Heart left ventricle (tissue), 13 donors: ENCODE data around the gene HDAC4.

ENCODE experiments used
- CTCF ChIP-seq, 12 donors: fragments of 200-600 bp; sonication (generic) in 4 of 12; IDR thresholded peaks; one replicate each; pipeline versions ENCODE4 v1.5.0 to v1.8.0; 2018 to 2022; ENCODE audit warnings: antibody characterized with exemption in 12 of 12, mild to moderate bottlenecking in 5 of 12
- POLR2A ChIP-seq, 2 donors: fragments of 450-650 bp; IDR thresholded peaks; one replicate each; pipeline ENCODE4 v1.6.1; 2017; ENCODE audit warnings: antibody characterized with exemption in 2 of 2, mild to moderate bottlenecking in 2 of 2, moderate library complexity in 2 of 2
- donor health status: ischemic (EF 13 %, LVEDD 7.1; RV severe dilation, severe dysfunction).
- donor health status: DM: no; HTN: yes; CAD: no.
- donor health status: DM: no; HTN: no; CAD: no.
- donor health status: ischemic (EF 25% LVEDD 6.9; RV normal size, moderate dysfunction).
- donor health status: ischemic (EF 25% LVEDD 5.7; RV mildly dilated, moderate dysfunction).
- donor health status: ischemic (EF 35%, LVEDD 5.7; RV mildly dilated, moderate dysfunction).
- donor health status: nonischemic (EF 11% LVEDD 7.7; RV severe dilation, severe dysfunction).
- donor health status: DM: yes; HTN: yes; CAD: no.
- donor health status: PGD.
- donor health status: ischemic (EF 29% LVEDD 5.4; RV normal size, mild dysfunction).
- donor health status: nonischemic (EF 23%, LVEDD 6.1; RV moderate dilation, normal function).

DNA sequence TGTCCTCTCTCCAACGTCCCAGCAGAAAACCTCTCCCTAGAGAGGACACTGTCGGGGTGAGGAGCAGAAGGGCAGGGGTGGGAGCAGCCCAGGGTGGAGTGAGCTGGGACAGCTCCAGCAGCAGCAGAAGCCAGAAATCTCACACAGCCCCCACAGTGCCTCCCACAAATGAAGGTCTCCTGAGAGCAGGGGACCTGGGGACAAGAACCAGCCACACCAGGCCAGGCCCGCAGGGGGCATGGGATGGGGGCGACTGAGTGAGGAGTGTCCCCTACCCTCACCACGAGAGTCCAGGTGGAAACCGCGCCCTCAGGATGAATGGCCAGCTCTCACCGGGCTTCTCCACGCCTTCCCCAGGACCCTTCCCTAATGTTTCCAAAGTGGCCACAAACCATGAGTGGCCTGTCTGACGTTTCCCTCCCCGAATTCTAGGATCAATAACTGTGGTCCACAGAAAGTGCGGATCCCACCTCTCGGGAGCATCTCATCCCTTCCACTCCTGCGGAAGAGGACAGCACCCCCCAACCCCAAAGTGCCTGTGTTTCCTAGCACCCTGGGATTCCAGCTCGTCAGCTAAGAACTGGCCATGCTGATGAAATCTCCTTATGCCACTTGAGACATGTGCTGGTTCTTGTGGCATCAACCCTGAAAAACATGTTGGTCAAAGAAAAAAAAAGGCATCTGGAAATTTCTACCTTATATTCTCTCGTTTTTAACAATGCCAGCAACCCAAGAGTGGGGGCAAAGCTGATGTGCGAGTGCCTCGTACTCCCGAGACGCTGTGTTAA is 121.1 kb downstream of the HDAC4 start:
- TF ChIP-seq CTCF (IDR thresholded peaks at IDR 0.05) (no peak), POLR2A (IDR thresholded peaks at IDR 0.05) (no peak)
